ENCODE measurements around the gene TAPT1. TPM values are rescaled to one million over a fixed set of nuclear protein-coding genes. Genes with fewer than 3 reads are reported as not detected.

TAPT1 gene
- total and polyA plus RNA-seq, 2 experiments from 2014 or later = 3.6 to 9.9 TPM

- no peak for TF ChIP-seq ZNF462 (CRISPR knock-in tag; IDR thresholded peaks at IDR 0.05)
- no peak for TF ChIP-seq NANOG (IDR thresholded peaks at IDR 0.05; ENCODE audit: borderline replicate concordance)
- no peak for TF ChIP-seq CTCF (conservative IDR thresholded peaks at IDR 0.05; ENCODE audit: low read depth in 2 of 2)
- no peak for TF ChIP-seq EZH2phosphoT487 (IDR thresholded peaks at IDR 0.05; ENCODE audit: unreplicated experiment)
- no peak for TF ChIP-seq JUNB (IDR thresholded peaks at IDR 0.05; ENCODE audit: unreplicated experiment)
- no peak for TF ChIP-seq ETS1 (IDR thresholded peaks at IDR 0.05)
- no peak for TF ChIP-seq CREB1 (CRISPR knock-in tag; IDR thresholded peaks at IDR 0.05; ENCODE audit: low read depth)
- no peak for TF ChIP-seq STAT1 (IDR thresholded peaks at IDR 0.05; ENCODE audit: unreplicated experiment)
Observed at GRCh38 chr4:16267639-16268038, 41.4 kb upstream of the TAPT1 start (continued).

All from GM23338 (cell line).